ENCODE results near the gene FDPS. TPM values are rescaled to one million over a fixed set of nuclear protein-coding genes. Genes with fewer than 3 reads are reported as not detected.

The FDPS gene
- total RNA-seq, 1 experiment from 2014 or later = 298 TPM

DNA sequence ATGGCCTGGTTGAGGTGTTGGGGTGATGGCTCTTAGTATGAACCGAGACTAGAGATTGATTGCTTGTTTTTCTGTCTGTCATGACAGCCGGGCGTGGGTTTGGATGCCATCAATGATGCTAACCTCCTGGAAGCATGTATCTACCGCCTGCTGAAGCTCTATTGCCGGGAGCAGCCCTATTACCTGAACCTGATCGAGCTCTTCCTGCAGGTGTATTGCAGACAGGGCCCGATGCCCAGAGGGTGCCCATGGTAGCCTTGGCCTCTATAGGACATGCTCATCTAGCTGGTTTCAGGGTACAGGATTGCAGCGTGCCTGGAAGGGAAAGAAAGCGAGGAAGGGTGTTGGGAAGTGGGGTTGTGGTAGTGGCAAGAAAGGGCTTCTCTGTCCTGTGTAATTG lies 9.4 kb downstream of the FDPS start:
- H3K36me3 ChIP-seq (ENCODE audit: insufficient read depth, low read length) = peaks cover 30% of the 10 kb centered on the region; the same call in 1 of the 2 replicates
- H3K27me3 ChIP-seq (ENCODE audit: low read length) = no peaks in the 10 kb centered on the region
- peaks cover 26% of the 10 kb centered on the region for H3K4me1 ChIP-seq (ENCODE audit: low read length)
- H3K9me2 ChIP-seq (replicated peaks; ENCODE audit: insufficient read depth, low read length) = no peaks in the 10 kb centered on the region
- H3K27ac ChIP-seq (ENCODE audit: low read length) = no peak overlapping the region
- no peak for DNase-seq
- peaks cover 4% of the 10 kb centered on the region; the same call in 1 of the 2 replicates for H3K79me2 ChIP-seq (ENCODE audit: low read length)
- H3K9ac ChIP-seq (ENCODE audit: low read length) = no peak overlapping the region
- no peak overlapping the region for H3K4me3 ChIP-seq (ENCODE audit: low read length)
- no peaks in the 10 kb centered on the region for H3K9me3 ChIP-seq (ENCODE audit: low read length)
- no peaks in the 10 kb centered on the region for H4K20me1 ChIP-seq (ENCODE audit: insufficient read depth, low read depth, low read length)
- no peak overlapping the region for H2AFZ ChIP-seq (ENCODE audit: low read length)
- no peak overlapping the region for H3K4me2 ChIP-seq (ENCODE audit: low read depth, low read length, poor library complexity, severe bottlenecking)

DNA sequence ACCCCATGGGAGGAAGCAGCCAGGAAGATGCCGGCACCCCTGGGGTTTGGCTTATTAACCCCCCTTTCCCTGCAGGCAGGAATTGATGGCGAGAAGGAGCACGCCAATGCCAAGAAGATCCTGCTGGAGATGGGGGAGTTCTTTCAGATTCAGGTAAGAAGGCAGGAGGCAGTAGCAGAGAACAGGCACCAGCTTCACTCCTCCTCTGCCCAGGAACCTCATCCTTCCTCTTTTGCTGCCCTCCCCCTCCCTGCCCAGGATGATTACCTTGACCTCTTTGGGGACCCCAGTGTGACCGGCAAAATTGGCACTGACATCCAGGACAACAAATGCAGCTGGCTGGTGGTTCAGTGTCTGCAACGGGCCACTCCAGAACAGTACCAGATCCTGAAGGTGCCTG lies 10.9 kb downstream of the FDPS start:
- Histone ChIP-seq H2AFZ (ENCODE audit: low read length) (no peak overlapping the region), H3K9me3 (ENCODE audit: low read length) (no peaks in the 10 kb centered on the region), H3K27me3 (ENCODE audit: low read length) (no peaks in the 10 kb centered on the region), H3K9ac (ENCODE audit: low read length) (no peak overlapping the region; the same call in 1 of the 2 replicates), H3K27ac (ENCODE audit: low read length) (no peak overlapping the region), H3K79me2 (ENCODE audit: low read length) (no peaks in the 10 kb centered on the region), H4K20me1 (ENCODE audit: insufficient read depth, low read depth, low read length) (no peaks in the 10 kb centered on the region), H3K36me3 (ENCODE audit: insufficient read depth, low read length) (peaks cover 25% of the 10 kb centered on the region; the same call in 1 of the 2 replicates), H3K4me1 (ENCODE audit: low read length) (peaks cover 32% of the 10 kb centered on the region), H3K9me2 (replicated peaks; ENCODE audit: insufficient read depth, low read length) (no peaks in the 10 kb centered on the region), H3K4me3 (ENCODE audit: low read length) (no peak overlapping the region), H3K4me2 (ENCODE audit: low read depth, low read length, poor library complexity, severe bottlenecking) (no peak overlapping the region)
- DNase-seq = no peak

DNA sequence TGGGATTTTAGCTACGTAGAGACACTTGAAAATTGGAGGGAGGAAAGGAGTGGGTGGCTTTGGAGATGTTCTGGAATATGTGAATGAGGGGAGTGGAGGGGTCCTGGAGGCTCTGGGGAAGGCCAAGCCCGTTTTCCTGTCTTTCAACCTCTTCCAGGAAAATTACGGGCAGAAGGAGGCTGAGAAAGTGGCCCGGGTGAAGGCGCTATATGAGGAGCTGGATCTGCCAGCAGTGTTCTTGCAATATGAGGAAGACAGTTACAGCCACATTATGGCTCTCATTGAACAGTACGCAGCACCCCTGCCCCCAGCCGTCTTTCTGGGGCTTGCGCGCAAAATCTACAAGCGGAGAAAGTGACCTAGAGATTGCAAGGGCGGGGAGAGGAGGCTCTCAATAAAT lies 11.6 kb downstream of the FDPS start:
- Histone ChIP-seq H3K4me2 (ENCODE audit: low read depth, low read length, poor library complexity, severe bottlenecking) (no peak overlapping the region), H3K27me3 (ENCODE audit: low read length) (no peaks in the 10 kb centered on the region), H4K20me1 (ENCODE audit: insufficient read depth, low read depth, low read length) (no peaks in the 10 kb centered on the region), H3K27ac (ENCODE audit: low read length) (no peak overlapping the region), H3K9me2 (replicated peaks; ENCODE audit: insufficient read depth, low read length) (no peaks in the 10 kb centered on the region), H2AFZ (ENCODE audit: low read length) (no peak overlapping the region), H3K36me3 (ENCODE audit: insufficient read depth, low read length) (peaks cover 25% of the 10 kb centered on the region; the same call in 1 of the 2 replicates), H3K9ac (ENCODE audit: low read length) (no peak overlapping the region), H3K9me3 (ENCODE audit: low read length) (no peaks in the 10 kb centered on the region), H3K79me2 (ENCODE audit: low read length) (no peaks in the 10 kb centered on the region), H3K4me1 (ENCODE audit: low read length) (peaks cover 40% of the 10 kb centered on the region), H3K4me3 (ENCODE audit: low read length) (no peak overlapping the region)
- DNase-seq = no peak

DNA sequence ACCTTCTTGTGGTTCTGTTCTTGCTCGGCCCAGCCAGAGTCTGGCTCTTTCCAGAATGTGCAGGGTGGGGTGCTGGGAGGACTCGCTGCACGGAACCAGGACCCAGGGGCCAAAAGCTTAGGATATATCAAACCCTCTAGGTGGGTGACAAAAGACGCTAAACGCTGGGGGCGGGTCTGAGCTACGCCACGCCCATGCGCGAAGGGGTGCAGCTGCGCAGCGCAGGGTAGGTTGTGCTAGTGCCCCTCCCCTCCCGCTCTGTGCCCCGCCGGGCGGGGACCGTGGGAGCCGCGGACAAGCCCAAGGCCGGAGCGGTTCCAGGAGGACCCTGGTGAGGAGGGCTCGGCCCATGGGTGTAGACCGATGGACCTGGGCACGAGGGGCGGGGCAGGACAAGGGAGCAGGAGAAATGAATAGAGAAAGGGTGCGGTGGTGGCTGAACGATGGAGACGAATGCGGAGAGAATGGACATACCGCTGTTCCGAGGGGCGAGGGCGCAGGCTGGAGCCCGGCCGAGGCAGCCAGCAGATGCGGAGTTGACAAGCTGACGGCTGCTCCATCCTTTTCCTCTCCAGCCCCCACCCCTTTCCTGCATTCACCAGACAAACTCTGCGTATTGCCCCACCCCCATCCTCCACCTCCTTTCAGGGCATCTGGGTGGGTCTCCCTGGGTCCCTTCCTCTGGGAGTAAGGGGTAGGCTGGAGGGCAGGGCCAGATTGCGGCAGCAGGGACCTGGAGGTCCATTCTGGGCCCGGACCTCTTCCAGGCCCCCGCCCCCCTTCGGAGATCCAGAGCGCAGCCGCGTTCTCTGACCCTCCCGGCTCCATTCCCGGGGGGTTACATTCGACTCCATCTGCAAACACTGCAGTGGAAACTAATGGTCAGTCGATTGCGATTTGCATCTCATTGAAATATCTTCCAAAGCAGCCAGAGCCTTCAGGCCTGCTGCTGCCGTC lies 12.3 kb downstream of the FDPS start, which contains the start of gene RUSC1:
Gene RUSC1 (plus strand): TSS at position 234 of the 957 bp plus-strand sequence. CDS start 880 bp downstream, outside the sequence.
- H2AFZ ChIP-seq (ENCODE audit: low read length) = no peak within 1 kb of the TSS
- no peak within 1 kb of the TSS for H3K27ac ChIP-seq (ENCODE audit: low read length)
- peak within 1 kb of the TSS; percentile 98 for H3K4me2 ChIP-seq (ENCODE audit: low read depth, low read length, poor library complexity, severe bottlenecking)
- H4K20me1 ChIP-seq (ENCODE audit: insufficient read depth, low read depth, low read length) = no peaks in the 10 kb centered on the region
- H3K27me3 ChIP-seq (ENCODE audit: low read length) = no peaks in the 10 kb centered on the region
- H3K9me3 ChIP-seq (ENCODE audit: low read length) = no peaks in the 10 kb centered on the region
- peaks cover 25% of the 10 kb centered on the region; the same call in 1 of the 2 replicates for H3K36me3 ChIP-seq (ENCODE audit: insufficient read depth, low read length)
- peak within 1 kb of the TSS; percentile 99 for H3K9ac ChIP-seq (ENCODE audit: low read length)
- peak within 1 kb of the TSS; percentile 96; the same call in 1 of the 2 replicates for H3K4me3 ChIP-seq (ENCODE audit: low read length)
- H3K79me2 ChIP-seq (ENCODE audit: low read length) = no peaks in the 10 kb centered on the region
- peak; percentile 73 for DNase-seq
- H3K9me2 ChIP-seq (replicated peaks; ENCODE audit: insufficient read depth, low read length) = no peaks in the 10 kb centered on the region
- peaks cover 40% of the 10 kb centered on the region for H3K4me1 ChIP-seq (ENCODE audit: low read length)

DNA sequence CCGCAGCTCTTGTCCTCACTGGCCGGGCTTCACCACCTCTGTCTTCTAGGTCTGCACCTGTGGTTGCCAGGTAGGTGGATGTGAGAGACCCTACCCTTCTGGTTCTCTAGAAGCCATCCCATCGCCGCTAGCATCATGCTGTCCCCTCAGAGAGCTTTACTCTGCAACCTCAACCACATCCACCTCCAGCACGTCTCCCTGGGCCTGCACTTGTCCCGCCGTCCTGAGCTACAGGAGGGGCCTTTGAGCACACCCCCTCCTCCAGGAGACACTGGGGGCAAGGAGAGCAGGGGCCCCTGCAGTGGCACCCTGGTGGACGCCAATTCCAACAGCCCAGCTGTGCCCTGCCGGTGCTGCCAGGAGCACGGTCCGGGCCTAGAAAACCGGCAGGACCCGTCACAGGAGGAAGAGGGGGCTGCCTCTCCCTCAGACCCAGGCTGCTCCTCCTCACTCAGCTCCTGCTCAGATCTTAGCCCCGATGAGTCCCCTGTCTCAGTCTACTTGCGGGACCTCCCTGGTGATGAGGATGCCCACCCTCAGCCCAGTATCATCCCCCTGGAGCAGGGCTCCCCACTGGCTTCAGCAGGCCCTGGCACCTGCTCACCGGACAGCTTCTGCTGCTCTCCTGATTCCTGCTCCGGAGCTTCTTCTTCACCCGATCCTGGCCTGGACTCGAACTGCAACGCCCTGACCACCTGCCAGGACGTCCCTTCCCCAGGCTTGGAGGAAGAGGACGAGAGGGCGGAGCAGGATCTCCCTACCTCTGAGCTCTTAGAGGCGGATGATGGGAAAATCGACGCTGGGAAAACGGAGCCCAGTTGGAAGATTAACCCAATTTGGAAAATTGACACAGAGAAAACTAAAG lies 13.2 kb downstream of the FDPS start:
- H3K9ac ChIP-seq (ENCODE audit: low read length) = peak overlapping the region; percentile 99

DNA sequence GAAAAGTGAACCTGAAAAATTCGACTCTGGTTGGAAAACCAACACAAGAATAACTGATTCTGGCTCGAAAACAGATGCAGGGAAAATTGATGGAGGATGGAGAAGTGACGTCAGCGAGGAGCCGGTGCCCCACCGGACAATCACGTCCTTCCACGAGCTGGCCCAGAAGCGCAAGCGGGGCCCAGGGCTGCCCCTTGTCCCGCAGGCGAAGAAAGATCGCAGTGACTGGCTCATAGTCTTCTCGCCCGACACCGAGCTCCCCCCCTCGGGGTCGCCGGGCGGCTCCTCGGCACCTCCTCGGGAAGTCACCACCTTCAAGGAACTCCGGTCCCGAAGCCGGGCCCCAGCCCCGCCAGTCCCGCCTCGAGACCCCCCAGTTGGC lies 13.9 kb downstream of the FDPS start:
- Histone ChIP-seq H3K36me3 (ENCODE audit: insufficient read depth, low read length) (peaks cover 16% of the 10 kb centered on the region; the same call in 1 of the 2 replicates), H3K27me3 (ENCODE audit: low read length) (no peaks in the 10 kb centered on the region), H3K9me2 (replicated peaks; ENCODE audit: insufficient read depth, low read length) (no peaks in the 10 kb centered on the region), H3K4me3 (ENCODE audit: low read length) (peak overlapping the region; percentile 96), H3K27ac (ENCODE audit: low read length) (0 out of 2 replicates have a peak overlapping the region, but pooled peaks have one; percentile 89), H4K20me1 (ENCODE audit: insufficient read depth, low read depth, low read length) (no peaks in the 10 kb centered on the region), H3K4me1 (ENCODE audit: low read length) (peaks cover 40% of the 10 kb centered on the region), H3K79me2 (ENCODE audit: low read length) (no peaks in the 10 kb centered on the region), H3K9me3 (ENCODE audit: low read length) (no peaks in the 10 kb centered on the region), H3K4me2 (ENCODE audit: low read depth, low read length, poor library complexity, severe bottlenecking) (peak overlapping the region; percentile 98), H3K9ac (ENCODE audit: low read length) (peak overlapping the region; percentile 99), H2AFZ (ENCODE audit: low read length) (no peak overlapping the region)
- peak; percentile 68 for DNase-seq

More for the DNA sequence above, 13.2 kb downstream of the FDPS start:
- H3K36me3 ChIP-seq (ENCODE audit: insufficient read depth, low read length) = peaks cover 23% of the 10 kb centered on the region; the same call in 1 of the 2 replicates
- peak; percentile 62 for DNase-seq
- no peaks in the 10 kb centered on the region for H3K9me3 ChIP-seq (ENCODE audit: low read length)
- H3K27me3 ChIP-seq (ENCODE audit: low read length) = no peaks in the 10 kb centered on the region
- no peaks in the 10 kb centered on the region for H3K79me2 ChIP-seq (ENCODE audit: low read length)
- no peak overlapping the region for H3K27ac ChIP-seq (ENCODE audit: low read length)
- H3K9me2 ChIP-seq (replicated peaks; ENCODE audit: insufficient read depth, low read length) = no peaks in the 10 kb centered on the region
- H3K4me2 ChIP-seq (ENCODE audit: low read depth, low read length, poor library complexity, severe bottlenecking) = peak overlapping the region; percentile 98
- H4K20me1 ChIP-seq (ENCODE audit: insufficient read depth, low read depth, low read length) = no peaks in the 10 kb centered on the region
- peak overlapping the region; percentile 96 for H3K4me3 ChIP-seq (ENCODE audit: low read length)
- H2AFZ ChIP-seq (ENCODE audit: low read length) = no peak overlapping the region
- H3K4me1 ChIP-seq (ENCODE audit: low read length) = peaks cover 40% of the 10 kb centered on the region

DNA sequence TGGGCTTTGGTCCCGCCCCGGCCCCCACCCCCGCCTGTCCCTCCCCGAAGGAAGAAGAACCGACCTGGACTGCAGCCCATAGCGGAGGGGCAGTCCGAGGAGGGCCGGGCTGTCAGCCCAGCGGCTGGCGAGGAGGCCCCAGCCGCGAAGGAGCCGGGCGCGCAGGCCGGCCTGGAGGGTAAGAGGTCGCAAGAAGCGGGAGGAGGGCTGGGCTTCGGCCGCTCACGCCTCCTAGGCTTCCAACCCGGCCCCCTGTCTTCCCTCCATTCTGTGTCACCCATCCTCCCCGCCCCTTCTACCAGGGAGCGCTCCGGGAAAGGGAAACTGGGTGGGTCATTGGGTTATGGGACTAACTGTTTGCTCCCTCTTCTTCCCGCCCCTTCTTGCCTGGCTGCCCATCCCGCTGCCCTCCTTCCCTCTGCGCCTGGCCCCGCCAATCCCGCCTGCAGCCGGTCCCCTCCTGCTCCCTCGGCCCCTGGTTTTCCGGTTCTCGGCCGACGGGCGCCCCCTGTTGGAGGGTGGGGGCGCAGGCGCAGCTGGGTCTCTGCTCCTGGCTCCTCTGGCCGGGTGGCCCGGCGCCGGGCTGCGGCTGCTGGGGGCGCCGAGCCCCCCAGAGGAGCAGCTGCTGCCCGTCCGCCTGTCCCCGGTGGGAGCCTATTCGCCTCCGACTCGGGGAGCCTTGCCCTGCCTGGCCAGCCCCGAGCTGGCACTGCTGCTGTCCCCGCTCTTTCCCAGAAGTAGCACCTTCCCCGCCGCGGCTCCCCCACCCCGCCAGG lies 14.5 kb downstream of the FDPS start:
- H3K9me2 ChIP-seq (replicated peaks; ENCODE audit: insufficient read depth, low read length) = no peaks in the 10 kb centered on the region
- peak overlapping the region; percentile 96 for H3K4me3 ChIP-seq (ENCODE audit: low read length)
- H4K20me1 ChIP-seq (ENCODE audit: insufficient read depth, low read depth, low read length) = no peaks in the 10 kb centered on the region
- H3K4me2 ChIP-seq (ENCODE audit: low read depth, low read length, poor library complexity, severe bottlenecking) = peak overlapping the region; percentile 98
- no peaks in the 10 kb centered on the region for H3K9me3 ChIP-seq (ENCODE audit: low read length)
- H3K4me1 ChIP-seq (ENCODE audit: low read length) = peaks cover 40% of the 10 kb centered on the region
- peak; percentile 94 for DNase-seq
- H3K9ac ChIP-seq (ENCODE audit: low read length) = peak overlapping the region; percentile 99
- H3K36me3 ChIP-seq (ENCODE audit: insufficient read depth, low read length) = peaks cover 12% of the 10 kb centered on the region; the same call in 1 of the 2 replicates
- no peak overlapping the region; the same call in 1 of the 2 replicates for H2AFZ ChIP-seq (ENCODE audit: low read length)
- no peaks in the 10 kb centered on the region for H3K27me3 ChIP-seq (ENCODE audit: low read length)
- no peaks in the 10 kb centered on the region for H3K79me2 ChIP-seq (ENCODE audit: low read length)
- peak overlapping the region; percentile 89 for H3K27ac ChIP-seq (ENCODE audit: low read length)
